GM21390 (cell line): ENCODE results near the gene SYF2.

Source experiments
- ATAC-seq: cut with Tn5 transposase; IDR thresholded peaks from one replicate; pipeline ENCODE4 v1.9.1; 2021; ENCODE audit not compliant: unreplicated experiment

Gene SYF2

GRCh38 chr1:25185409-25186160, 46.7 kb downstream of the SYF2 start:
- ATAC-seq, result no peak

GRCh38 chr1:25184001-25184762, 48.1 kb downstream of the SYF2 start:
- no peak for ATAC-seq

DNA sequence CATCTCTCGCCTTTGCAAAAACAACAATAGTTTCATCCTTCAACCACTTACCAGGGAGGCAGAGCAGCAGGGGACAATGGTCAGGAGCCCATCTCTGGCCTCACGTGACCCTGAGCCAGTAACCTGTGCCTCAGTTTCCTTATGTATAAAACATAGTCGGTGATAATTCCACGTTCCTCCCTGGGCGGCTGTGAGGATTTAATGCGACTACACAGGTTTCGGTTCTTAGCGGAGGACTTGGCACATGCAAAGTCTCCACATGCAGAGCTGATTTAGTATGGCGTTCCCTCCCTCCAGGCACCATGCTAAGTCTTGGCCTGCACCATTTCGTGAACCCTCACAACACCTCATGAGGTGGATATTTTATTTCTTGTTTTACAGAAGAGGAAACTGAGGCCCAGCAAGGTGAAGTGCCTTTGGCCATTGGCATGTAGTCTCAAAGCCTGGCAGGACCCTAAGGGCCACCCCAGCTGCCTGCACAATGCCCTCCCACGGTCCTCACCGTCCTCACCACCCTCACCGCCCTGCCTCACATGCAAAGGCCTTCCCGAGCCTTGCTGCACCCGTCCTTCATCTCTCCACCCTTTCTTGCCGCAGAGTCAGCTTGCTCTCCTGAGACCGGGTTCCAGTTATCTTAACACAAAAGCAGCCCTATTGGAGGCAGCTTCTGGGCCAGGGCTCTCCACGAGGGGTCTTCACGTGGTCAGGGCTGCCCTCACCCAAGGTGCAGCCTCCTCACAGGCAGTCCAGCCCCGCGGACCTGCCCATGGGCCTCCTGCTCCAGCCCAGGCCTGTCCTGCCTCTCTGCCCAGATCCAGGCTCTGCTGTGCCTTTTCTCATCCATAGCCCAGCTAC, 48.9 kb downstream of the SYF2 start:
- ATAC-seq, result no peak

DNA sequence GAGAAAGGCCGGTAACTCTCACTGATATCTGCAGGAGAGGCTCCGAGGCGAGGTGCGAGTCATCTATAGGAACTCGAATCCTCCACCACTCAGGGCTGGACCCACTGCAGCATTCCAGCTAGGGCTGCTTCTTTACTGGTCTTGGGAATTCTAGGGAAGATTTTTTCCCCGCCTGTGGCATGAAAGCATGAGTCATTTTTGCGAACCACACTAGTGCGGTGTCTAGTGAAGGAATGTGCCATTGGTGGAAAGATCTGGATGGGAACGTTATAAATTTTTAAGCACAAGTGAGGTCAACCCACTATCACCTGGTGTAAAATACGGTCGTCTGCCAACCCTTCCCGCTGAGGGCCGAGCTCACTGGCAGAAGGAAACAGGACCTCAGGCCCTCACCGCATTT, 49.7 kb downstream of the SYF2 start:
- no peak for ATAC-seq

GRCh38 chr1:25180996-25181395, 51.3 kb downstream of the SYF2 start:
- no peak for ATAC-seq

DNA sequence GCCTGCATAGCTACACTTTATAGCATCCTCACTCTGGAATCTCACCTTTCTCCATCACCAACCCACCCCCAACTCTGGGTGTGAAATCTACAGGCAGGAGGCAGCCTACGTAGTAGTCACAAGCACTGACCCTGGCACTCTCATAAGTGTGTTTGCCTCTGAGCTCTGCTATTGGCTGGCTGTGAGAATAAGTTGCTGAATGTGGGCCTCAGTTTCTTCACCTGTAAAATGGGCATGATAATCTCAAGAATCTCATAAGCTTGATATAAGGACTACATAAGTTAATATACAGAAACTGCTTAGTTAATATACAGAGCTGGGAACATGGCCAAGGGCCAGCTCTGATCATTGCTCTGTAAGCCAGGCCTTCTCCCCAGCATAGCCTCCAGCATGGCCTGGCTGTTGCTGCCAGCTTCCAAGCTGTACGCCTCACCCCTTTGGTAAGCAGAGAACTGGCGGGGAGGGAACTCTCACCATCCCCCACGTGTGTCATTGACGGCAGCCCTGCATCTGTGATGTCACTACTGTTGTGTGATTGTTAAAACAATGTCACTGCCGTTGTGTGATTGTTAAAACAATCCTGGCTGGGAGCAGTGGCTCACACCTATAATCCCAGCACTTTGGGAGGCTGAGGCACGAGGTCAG, 53.3 kb downstream of the SYF2 start:
- ATAC-seq, result no peak

DNA sequence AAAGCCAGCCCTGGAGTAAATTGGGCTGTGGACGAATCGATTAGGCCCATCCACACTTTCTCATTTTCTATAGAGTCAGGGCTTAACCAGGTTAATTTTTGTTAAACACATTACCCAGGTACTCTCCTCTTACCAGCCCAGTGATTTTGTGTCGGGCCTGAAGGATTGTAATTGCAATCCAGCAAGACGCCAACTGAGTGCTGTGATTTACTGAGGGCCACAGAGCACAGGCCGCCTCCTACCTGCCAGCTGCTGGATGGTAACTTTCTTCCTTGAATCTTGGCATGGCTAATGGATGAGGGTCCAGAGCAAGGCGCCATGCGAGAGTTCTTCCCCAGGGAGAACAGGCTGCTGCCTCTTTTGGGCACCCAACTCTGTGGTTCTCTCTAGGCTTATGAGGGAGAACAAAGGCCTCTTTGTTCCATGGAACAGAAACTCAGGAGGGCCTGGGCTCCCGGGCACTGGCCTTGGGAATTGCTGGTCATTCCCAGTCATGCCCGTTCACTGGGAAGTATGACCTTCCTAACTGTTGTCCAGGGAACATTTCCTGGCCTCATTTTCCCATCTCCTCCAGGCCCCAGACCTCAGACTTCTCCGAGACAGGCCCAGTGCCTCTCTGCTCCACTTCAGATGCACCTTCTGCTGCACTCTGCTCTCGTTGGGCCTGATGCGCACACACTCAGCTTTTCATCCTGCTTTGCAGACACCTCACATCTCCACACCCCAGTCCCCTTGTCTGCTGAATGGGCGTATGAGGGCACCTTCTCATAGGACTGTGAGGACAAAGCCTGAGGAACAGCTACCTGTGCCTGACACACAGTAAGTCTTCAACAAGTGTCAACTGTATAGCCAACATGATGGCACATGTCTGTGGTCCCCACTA, 57.3 kb downstream of the SYF2 start:
- ATAC-seq, result no peak

DNA sequence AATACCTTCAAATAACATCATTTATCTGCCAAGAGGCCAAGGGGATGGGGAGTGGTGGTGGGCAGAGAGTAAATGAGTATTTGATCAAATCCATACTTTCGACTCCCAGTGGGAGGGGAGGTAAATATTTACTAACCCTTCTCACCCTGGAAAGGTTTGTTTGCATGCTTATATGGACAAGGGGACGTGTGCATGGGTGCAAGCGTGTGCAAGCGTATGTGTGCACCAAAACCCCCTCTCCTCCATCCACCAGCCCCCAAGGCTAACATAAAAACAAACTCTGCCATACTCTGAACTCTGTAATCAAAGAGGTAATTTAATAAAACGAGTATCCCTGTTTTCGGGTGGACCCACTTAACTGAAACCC, 58.0 kb downstream of the SYF2 start:
- ATAC-seq, result no peak

GRCh38 chr1:25173809-25174340, 58.4 kb downstream of the SYF2 start:
- no peak for ATAC-seq
